ENCODE data around the gene STX12.
"Not testable (repeated sequence)": the region's sequence is repeated elsewhere in the genome, so short reads cannot be mapped to it uniquely, and the experiment has no call there.

The STX12 gene
- total RNA-seq: 29.0 to 35.6 reads per million in 2 donors

DNA sequence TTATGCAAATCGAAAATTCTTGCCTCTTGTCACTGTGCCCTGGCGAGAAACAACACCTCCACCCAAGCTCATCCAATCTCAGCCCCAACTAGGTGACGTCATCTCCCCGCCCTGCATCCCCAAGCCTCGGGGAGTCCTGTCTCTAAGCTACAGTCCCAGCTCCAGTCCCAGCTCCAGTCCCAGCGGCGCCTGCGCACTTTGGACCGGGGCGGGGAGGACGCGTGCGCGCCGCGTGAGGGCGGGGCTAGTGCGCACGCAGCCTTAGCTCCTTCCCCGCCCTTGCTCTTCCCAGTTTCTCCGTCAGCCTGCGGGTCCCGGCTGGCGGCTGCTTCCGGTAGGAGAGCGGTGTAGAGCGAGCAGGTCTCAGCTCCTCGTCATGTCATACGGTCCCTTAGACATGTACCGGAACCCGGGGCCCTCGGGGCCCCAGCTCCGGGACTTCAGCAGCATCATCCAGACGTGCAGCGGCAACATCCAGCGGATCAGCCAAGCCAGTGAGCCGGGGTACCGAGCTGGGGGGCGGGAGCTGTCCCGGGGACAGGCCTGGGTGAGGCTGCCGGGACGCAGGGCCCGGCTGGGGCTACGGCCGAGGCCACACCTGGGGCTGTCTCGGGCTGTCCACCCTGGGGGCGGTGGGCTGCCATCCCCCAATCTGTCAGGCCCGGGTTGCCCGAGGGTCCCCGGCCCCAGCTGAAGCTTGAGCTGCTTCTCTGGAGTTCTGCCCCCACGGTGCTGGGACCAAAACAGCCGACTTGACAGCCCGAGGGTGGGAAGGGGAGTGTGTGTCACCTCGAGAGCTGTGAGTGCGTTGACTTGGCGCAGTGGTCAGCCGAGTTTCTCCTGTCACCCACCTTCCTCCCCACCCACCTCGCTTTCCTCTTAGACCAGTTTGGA, at the start of gene STX12:
Gene STX12 (plus strand): TSS at position 288 of the 894 bp plus-strand sequence. CDS start 89 bp downstream, at position 377.
- DNase-seq: peak; percentile 98

DNA sequence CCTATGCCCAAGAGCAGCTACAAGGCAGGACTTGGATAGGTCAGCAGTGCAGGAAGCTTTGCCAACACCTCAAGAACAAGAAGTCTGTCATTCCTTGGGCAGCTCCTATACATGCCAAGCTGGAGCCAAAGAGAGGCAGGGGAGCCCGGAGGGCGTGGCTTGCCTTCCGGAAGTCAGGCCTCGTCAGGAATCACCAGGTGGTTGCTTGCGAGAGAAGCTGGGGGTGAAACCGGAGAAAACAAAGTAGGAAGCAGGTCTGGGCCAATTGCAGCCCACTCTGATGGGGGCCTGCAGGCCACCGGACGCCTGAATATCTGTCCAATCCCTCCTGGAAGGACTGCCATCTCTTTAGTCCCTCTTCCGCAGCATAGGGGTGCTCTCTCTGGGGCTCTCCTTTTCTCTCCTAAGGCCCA, 48.1 kb upstream of the STX12 start:
- peak; percentile 4 for DNase-seq

DNA sequence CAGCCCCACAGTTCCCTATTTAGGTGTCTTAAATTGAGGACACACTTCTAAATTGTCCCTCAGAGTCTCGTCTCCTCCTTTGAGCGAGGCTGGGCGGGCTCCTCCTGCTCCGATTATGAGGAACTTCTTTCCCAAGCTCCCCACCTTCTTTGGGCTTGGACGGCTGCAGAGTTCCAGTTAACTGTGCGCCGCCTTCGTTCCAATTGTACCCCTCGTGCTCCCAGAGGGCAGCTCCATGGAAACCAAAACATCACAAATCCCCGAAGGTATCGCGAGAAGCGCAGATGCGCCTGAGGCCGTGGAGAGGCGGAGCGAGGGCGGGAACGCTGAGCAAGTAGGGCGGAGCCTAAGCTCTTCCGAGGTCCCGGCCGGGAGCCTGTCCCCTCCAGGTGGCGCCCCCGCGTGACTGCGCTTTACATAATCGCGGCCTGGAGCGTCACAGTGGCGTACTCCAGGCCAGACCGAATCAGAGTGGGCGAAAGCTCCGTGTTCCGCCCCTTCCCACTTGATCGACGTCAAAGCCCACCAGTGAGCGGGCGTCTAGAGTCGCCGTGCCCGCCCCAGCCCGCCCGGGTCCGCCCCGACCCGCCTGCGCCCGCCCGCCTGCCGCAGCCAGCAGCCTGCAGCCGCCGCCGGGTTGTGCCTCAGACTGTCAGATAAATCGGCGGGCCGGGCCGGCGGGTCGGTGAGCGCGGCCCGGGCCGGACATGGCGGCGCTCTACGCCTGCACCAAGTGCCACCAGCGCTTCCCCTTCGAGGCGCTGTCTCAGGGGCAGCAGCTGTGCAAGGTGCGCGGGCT, 47.4 kb upstream of the STX12 start, which contains the start of gene FAM76A:
Gene FAM76A (plus strand): TSS at position 588 of the 799 bp plus-strand sequence. CDS start 120 bp downstream, at position 708.
- DNase-seq: peak; percentile 99

DNA sequence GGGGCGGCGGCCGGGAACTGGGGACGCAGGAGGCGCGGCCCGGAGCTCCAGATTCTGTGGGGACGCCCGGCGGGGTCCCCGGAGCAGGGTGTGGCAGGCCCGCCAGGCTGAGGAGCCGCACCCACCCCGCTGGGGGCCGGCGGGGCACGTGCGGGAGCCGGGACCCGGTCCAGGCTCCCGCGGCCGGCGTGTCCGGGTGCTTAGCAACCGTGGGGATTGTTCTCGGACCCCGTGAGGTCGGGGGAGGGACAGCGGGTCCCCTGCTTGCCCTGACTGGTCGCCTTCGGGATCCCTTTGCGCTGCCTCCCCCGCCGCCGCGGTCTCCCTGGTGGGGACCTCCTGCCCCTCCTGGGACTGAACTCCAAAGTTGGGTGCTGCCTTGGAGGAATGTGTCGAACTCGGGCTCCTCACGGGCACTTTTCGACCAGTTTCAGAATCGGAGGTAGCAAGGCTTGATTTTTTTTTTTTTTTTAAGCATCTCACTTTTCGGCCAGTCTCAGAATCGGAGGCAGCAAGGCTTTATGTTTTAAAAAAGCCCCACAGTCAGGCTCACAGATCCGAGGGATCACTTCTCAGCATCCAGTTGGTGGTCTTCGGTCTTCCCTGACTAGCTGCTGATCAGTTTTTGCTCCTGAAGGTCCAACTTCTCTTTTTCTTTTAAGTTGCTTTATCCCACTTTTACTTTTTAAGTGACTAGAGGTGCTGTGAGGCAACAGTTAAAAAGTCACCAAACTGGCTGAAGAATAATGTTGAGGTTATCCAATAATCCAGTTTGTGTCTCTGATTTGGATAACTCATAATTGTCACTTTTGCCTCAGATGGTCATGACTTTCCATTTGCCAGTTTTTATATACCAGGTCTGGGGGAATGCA, 46.6 kb upstream of the STX12 start:
- DNase-seq: peak; percentile 24

DNA sequence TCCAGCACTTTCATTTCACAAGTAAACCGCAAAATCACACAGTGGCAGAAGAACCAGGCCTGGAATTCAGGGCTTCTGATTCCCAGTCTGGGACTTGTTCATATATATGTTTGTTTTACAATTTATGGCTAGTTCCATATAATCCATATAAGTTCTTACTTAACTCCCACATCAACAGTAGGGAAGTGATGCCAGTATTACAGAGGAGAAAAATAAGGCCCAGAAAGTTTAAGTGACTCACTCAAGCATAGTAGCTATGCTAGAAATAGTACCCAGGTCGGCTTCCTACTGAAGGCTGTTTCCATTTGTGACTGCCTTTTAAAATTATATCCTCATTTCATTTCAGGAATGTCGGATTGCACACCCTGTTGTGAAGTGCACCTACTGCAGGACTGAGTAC, 45.9 kb upstream of the STX12 start:
- no peak for DNase-seq

DNA sequence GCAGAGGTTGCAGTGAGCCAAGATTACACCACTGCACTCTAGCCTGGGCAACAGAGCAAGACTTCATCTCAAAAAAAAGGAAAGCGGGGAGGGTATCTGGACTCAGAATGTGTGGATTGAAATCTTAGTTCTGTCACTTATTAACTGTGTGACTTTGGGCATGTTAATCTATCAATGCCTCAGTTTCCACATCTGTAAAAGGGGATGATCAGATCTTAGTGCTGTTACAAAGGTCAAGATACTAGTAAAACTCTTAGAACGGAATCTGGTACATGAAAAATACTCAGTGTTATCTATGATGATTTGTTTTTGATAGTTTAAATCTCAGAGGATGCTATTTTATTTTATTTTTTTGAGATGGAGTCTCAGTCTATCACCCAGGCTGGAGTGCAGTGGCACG, 36.8 kb upstream of the STX12 start:
- no peak for DNase-seq

DNA sequence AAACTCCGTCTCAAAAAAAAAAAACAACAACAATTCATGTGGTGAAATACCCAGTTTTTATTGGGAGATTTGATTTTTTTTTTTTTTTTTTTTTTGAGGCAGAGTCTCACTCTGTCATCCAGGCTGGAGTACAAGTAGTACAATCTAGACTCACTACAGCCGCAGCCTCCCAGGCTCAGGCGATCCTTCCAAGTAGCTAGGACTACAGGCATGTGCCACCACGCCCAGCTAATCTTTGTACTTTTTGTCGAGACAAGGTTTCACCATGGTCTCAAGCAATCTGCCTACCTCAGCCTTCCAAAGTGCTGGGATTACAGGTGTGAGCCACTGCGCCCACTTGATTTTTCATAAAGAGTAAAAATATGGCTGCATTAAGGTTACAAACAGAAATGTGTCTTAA, 31.9 kb upstream of the STX12 start:
- no peak for DNase-seq

DNA sequence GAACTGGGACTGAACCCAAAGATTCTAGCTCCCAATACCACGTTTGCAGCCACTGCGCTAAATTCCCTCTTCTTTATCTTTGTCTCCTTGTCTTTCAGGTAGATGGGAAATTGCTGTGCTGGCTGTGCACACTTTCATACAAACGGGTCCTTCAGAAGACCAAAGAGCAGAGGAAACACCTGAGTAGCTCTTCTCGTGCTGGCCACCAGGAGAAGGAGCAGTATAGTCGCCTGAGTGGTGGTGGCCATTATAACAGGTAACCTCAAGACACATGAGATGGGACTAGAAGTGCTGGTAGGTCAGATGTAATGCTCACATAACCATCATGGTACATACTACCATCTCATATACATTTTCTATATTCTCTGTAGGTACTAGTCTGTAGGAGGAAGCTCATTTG, 28.5 kb upstream of the STX12 start:
- DNase-seq: no peak

DNA sequence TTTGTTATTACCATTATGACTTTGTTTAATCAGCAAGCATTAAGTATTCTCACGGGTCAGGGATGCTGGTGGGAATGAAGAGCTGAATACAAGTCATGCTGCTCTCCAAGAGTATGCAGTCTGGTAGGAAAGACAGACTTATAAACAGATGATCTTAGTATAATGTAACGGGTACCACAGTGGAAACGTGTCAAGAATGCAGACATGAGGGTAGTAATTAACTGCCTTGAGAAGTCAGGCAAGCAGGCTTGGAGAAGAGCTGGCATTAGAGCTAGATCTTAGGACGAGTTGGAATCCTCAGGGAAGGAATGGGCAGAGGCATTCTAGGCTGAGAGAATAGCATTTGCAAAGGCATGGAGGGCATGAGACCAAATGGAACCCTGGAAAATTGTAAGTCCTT, 27.6 kb upstream of the STX12 start:
- no peak for DNase-seq

DNA sequence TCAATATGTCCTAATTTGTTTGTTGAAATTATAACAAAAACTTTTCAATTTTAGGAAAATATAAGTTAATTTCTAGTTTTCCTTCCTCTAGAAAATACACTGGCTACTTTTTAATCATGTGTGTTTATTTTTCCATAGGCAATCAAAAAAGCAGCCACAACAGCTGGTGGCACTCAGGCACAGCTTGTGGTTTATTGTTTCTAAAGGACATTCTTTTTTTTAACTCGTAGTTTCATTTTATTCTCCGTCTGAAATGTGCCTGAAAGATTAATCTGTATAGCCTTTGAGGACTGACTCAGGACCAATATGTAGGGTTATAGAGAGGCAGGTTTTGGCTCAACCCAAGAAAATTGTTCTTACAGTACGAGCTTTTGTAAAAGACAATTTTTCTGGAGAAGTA, 20.7 kb upstream of the STX12 start:
- DNase-seq: no peak

DNA sequence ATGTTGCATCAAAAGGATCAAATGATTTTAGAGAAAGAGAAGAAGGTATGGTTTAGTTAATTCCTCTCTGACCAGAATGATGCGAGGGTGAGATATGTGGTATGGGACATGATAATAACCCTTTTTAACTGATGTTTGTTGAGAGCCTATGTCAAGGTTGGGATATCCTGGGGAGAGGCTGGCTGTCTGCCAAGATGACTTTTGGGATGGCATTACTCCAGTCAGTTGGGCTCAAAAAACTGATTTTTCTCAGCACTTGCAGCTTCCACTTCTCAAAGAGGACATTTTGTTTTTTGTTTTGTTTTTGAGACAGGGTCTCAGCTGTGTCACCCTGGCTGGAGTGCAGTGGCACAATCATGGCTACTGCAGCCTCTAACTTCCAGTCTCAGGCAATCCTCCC, 17.7 kb upstream of the STX12 start:
- DNase-seq: no peak

DNA sequence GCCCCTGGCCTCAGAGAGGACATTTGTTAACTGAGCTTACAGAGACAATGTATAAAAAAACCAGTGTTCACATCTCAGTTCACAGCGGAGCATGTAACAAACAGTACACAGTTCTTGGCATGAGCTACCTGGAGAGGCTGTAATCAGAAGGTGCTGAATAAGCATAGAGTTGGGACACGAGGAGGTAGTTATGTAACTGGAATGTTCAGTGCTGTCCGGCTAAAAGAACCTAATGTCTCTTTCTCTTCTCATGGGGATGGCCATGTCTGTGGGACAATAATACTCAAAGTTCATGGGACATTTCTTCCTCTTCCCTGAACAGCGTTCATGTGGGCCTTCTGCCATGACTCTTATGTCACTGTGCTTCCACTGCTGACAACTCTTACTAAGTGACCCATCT, 17.2 kb upstream of the STX12 start:
- DNase-seq: no peak

DNA sequence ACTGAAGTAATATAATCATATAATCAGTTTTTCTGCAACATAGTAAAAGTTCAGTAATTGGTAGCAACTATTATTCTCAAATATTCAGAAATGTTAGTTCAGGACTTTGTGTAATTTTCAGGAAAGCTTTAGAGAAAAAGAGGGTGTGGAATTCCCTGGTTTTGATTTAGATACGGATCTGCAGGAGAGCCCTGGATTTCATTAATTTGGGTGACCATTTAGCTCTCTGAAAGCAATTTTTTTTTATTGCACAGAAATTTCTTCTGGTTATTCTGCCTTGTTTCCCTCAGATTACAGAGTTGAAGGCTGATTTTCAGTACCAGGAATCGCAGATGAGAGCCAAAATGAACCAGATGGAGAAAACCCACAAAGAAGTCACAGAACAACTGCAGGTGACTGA, 13.8 kb upstream of the STX12 start:
- no peak for DNase-seq

DNA sequence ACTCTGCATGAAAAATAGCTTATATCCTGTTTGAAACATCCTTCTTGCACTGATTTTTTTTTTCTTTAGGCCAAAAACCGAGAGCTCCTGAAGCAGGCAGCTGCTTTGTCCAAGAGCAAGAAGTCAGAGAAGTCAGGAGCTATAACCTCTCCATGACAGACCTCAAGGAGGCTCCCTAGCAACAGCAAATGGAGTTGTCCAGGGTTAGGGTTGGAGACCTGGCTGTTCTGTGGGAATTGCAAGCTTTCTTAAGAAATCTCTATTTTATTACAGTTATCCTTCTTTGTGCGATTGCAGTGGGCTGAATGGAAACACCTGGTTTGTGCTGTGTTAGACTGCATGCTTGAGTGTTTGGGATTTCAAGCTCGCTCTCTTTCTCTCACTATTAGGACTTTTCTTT, 12.6 kb upstream of the STX12 start:
- no peak for DNase-seq

DNA sequence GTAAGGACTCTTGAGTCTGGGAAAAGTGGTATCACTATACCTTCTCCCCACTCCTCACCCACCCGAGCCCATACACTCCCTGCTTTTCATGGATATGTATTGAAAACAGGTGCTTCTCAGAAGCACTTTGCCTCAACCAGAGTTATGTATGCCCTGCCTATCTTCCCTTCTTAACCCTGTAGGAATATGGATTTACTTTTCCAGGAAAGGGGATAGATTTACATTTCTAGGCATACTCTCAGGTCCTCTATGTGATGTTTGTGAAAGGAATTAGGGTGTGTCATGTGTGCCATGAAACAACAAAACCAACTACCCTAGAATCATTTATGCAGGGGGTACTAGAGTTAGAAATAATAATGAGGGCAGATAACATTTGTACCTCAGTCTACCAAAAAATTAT, 11.0 kb upstream of the STX12 start:
- no peak for DNase-seq

DNA sequence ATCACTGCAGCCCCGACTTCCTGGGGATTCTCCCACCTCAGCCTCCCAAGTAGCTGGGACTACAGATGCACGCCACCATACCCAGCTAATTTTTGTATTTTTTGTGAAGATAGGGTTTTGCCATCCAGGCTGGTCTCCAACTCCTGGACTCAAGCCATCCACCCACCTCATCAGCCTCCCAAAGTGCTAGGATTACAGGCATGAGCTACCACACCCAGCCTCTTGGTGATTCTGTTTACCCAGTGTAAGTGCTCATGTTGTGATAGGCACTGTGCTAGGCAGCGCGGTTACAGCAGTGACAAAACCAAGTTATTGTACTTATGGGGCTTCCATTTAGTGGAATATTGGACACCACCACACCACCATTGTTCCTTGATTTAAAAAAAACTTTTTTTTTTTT, 9.7 kb upstream of the STX12 start:
- no peak for DNase-seq

DNA sequence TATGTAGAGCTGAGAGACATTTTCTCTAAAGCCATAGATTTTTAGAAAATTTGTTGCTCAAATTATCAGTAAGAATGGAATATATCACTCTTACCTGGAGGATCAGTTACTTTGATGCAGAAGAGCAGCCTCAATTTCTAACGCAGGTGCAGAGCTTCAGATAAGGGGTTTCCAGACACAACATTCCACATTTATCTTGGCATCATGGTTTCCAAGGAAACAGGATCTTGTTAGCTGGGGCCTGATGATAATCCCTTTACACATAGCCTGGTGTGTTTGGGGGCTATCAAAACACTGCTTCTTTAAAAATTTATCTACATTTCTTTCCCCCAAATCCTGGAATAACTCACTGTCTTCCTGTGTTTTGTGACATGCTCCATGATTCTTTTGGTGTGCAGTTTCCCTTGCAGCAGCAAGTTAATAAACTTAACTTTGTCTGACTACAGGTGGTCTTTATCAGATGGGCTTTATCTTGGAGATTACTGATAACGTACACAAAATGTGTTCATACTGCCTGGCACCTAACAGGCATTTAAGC, 2.7 kb upstream of the STX12 start:
- DNase-seq: no peak

DNA sequence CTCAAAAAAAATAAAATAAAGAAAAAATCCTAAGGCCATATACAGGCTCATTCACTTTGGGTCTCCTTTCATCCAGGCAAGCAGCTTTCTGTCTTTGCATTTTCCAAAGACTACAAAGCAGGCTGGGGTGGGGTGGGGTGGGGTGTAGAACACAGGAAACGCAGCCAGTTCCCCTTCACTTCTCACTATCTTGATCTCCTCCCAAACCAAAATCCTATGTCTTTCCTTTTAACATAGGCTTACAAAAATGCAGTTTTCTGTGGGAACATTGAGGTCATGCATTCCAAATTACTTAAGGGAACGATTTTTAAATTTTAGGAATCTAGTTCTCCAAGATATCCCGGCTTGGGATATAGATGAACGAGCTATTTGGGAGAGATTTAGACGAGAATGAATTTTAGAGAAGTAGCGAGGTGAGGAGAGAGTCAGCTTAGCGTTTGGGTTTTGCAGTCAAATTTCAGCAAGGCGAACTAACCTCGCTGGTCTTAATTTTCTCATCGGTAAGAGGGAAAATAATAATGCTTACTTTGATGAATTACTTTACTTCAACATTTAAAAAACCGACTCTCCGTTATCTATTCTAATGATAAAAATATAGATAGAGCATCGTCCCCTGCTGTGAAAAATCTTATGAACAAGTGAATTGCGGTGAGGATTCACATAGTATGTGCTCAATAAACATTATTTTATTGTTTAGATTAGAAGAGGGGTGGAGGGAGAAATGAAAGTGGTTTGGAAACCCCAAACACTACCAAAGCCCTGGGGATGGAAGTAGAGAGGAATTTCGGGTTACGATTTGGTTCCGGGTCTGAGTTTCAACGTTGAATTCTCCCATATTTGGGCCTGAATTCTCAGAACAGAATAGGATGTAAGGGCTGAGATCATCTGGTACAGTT, 735 bp upstream of the STX12 start:
- DNase-seq: no peak

DNA sequence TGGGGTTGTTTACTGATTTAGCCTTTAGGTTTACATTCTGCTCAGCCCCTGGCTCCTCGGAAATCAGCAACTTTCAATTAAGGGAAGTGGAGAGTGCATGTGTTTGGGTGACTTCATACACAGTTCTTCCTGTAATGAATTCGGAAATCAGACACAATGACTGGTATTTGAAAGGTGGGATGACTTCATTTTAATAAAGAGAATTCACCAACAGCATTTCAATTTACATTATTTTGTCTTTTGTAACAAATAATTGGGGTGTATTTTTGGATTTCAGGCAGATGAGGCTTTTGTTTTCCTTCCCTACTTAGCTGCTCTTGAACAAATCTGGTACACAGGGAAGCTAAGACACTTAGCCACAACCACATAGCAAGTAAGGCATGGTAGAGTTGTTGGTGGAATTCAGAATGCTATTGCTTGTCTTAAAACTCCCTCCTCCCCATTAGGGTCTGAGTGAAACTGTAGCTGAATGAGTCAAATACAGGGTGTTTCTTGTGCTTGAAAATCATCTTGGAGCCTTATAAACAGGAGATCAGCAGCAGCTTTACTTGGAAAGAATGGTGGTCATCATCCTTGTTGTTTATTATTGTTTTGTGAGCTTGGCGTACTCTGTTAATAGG, 917 bp downstream of the STX12 start:
- no peak for DNase-seq

DNA sequence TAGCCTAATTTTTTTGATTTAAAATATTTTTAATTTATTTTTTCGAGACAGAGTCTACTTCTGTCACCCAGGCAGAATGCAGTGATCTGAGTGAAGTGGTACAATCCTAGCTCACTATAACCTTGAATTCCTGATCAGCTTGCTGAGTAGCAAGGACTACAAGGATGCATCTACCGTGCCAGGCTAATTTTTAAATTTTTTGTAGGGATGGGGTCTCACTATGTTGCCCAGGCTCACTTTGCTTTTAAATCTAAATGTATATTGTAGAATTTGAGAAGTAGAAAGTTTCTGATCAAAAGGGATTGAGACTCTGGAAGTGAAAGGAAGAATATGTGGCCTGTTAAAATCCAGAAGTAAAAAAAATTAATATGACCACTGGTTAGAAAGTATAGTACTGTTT, 1.6 kb downstream of the STX12 start:
- no peak for DNase-seq

DNA sequence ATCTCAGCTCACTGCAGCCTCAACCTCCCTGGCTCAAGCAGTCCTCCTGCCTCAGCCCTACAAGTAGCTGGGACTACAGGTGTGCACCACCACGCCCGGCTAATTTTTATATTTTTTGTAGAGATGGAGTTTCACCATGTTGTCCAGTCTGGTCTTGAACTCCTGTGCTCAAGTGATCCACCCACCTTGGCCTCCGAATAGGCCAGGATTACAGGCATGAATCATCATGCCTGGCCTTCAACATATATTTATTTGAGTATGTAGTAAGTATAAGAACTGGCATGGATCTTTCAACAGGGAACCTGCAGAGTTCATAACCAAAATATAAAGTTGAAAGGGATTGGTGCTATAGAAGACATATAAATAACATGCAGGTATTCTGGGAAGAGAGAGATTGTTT, 2.3 kb downstream of the STX12 start:
- DNase-seq: not testable (repeated sequence)
